ENCODE results near the gene TTL.
"Not testable (repeated sequence)": the region's sequence is repeated elsewhere in the genome, so short reads cannot be mapped to it uniquely, and the experiment has no call there.

The TTL gene

DNA sequence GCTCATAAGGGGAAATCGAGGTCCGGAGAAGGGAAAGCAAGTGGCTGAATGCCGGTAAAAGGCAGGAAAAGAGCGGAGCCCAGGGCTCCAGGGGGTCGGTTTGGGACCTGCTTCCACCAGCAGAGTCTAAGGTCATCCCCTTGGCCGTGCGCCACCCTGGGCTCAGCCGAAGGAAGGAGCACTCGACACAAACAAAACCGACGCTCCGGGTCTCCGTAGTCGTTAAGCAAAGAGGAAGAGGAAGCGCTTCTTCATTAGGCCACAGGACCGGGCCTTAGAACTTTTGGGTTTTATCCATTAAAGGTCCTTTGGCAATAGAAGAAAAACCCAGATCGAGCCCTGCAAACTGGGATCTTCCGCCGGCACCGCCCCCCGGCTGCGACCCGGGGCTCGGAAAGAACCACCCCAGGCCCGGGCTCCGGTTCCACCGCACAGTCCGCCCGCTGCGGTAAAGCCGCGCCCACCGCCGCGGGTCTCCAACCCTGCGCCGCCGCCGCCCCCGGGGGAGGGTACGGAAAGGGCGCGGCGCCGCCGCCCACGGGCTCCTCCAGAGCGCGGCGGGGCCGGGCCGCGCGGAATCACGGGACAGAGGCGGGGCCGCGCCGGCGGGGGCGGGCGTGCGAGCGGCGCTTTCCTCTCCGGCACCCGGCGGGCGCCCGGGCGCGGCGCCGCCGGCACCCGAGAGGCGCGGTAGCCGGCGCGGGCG lies at the start of gene TTL:
TSS of gene TTL (plus strand) at position 629 of the 706 bp plus-strand sequence. CDS start 189 bp downstream, outside the sequence.
- H3K4me3 ChIP-seq (ENCODE audit: low read depth, low read length): peak within 1 kb of the TSS; percentile 95
- peaks cover 33% of the 10 kb centered on the region for H3K36me3 ChIP-seq
- H3K27me3 ChIP-seq (ENCODE audit: insufficient read depth, low read depth, severe bottlenecking): no peaks in the 10 kb centered on the region
- H3K9me3 ChIP-seq (ENCODE audit: severe bottlenecking): no peaks in the 10 kb centered on the region
- TF ChIP-seq, protein P1, sequence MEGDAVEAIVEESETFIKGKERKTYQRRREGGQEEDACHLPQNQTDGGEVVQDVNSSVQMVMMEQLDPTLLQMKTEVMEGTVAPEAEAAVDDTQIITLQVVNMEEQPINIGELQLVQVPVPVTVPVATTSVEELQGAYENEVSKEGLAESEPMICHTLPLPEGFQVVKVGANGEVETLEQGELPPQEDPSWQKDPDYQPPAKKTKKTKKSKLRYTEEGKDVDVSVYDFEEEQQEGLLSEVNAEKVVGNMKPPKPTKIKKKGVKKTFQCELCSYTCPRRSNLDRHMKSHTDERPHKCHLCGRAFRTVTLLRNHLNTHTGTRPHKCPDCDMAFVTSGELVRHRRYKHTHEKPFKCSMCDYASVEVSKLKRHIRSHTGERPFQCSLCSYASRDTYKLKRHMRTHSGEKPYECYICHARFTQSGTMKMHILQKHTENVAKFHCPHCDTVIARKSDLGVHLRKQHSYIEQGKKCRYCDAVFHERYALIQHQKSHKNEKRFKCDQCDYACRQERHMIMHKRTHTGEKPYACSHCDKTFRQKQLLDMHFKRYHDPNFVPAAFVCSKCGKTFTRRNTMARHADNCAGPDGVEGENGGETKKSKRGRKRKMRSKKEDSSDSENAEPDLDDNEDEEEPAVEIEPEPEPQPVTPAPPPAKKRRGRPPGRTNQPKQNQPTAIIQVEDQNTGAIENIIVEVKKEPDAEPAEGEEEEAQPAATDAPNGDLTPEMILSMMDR (IDR thresholded peaks at IDR 0.05; ENCODE audit: low read depth, low read length): no peak
- peak; percentile 68 for DNase-seq
- H3K27ac ChIP-seq: peak within 1 kb of the TSS; percentile 86

DNA sequence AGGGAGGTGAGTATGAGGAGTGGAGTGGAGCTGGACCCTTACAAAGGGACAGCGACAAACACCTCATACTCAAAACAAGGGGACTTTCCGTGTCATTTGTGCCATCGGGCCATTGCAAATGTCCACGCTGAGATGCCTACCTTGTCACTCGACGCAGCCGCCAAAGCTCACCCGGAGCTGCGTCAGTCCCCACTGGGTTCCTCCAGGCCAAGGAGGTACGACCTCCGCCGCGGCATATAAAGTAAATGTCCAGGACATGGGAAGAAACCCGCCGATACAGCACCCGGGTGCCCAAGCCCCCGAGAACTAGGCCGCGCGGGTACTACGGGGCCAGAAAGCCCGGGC lies 49.6 kb upstream of the TTL start:
- not testable (repeated sequence) for H3K4me3 ChIP-seq (ENCODE audit: low read depth, low read length); H3K27me3 ChIP-seq (ENCODE audit: insufficient read depth, low read depth, severe bottlenecking); DNase-seq; H3K36me3 ChIP-seq; H3K9me3 ChIP-seq (ENCODE audit: severe bottlenecking); H3K27ac ChIP-seq

DNA sequence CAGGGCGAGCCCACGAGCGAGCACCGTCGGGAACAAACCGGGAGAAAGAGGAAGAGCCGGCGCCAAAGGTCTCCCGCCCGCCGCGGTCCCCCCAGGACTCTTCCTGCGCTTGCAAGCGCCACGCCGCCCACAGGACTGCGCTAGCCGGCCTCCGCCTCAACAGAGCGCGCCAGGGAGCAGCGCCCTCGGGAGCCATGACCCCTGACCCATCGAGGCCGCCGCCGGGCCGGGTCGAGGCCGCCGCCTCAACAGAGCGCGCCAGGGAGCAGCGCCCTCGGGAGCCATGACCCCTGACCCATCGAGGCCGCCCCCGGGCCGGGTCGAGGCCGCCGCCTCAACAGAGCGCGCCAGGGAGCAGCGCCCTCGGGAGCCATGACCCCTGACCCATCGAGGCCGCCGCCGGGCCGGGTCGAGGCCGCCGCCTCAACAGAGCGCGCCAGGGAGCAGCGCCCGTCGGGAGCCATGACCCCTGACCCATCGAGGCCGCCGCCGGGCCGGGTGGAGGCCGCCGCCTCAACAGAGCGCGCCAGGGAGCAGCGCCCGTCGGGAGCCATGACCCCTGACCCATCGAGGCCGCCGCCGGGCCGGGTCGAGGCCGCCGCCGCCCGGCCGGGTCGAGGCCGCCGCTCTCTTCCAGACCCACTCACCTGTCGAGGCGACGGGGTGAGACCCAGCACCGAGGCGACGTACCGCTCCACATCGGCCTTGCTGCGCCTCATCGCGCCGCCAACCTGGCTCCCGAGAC lies 49.0 kb upstream of the TTL start:
- H3K4me3 ChIP-seq (ENCODE audit: low read depth, low read length); DNase-seq; H3K9me3 ChIP-seq (ENCODE audit: severe bottlenecking); H3K36me3 ChIP-seq; H3K27me3 ChIP-seq (ENCODE audit: insufficient read depth, low read depth, severe bottlenecking); H3K27ac ChIP-seq: not testable (repeated sequence)

DNA sequence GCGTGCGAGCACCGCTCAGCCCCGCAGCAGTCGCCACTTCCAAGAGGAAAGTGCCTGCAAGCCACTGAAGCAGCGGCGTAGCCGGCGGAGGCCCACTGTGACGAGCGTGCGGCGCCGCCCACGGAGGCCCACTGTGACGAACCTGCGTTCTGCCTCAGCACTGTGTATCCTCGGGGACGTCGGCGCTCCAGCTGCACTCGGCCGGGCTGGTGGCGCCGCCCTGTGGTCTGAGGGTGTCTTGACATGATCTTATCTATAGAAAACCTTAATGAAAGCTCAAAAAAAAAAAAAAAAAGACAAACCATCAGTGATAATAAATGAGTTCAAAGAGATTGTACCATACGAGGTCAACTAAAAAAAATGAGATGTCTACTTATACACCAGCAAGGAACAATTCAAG lies 48.5 kb upstream of the TTL start, which contains the start of gene RGPD8:
TSS of gene RGPD8 (minus strand) at position 166 of the 400 bp plus-strand sequence. CDS start 192 bp downstream, outside the sequence.
- peak; percentile 83 for DNase-seq
- not testable (repeated sequence) for H3K36me3 ChIP-seq; H3K4me3 ChIP-seq (ENCODE audit: low read depth, low read length); H3K27me3 ChIP-seq (ENCODE audit: insufficient read depth, low read depth, severe bottlenecking); H3K27ac ChIP-seq; H3K9me3 ChIP-seq (ENCODE audit: severe bottlenecking)
- TF ChIP-seq, protein P1 (IDR thresholded peaks at IDR 0.05; ENCODE audit: low read depth, low read length): peak; percentile 46

DNA sequence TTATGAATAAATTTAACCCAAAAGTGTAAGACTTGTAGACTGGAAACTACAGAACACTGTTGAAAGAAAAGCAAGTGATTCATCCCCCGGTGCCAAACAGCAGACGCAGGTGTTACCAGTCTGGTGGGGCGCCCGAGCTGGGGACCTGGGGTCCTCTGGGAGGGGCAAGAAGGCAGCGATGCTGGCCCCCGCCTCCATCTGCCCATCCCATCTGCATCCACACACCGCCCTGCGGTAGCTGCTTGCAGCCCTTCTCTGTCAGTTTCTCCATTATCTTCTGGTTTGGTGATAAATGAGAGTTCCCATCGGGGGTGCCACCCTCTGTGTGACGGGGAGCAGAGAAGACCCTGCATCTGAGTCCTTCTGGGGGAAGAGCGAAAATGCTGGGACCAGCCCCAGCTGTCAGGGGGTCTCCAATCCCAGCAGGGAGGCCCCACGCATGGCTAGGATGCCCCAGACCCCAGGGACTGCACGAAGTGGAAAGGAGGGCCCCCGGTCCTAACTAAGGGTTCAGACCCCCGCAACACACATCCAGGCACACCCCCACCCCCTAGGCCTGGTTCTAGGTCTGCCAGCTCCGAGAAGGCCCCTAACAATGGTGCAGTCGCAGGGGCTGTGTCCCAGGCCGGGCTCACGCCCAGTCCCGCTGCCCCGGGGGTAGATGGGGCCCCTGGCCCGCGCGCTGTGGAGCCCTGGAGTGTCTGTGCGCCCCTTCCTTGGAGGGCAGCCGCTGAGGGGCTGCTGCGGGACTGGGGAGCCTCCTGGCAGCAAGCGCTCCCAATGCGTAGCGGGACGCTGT lies 47.8 kb upstream of the TTL start:
- TF ChIP-seq, protein P1 (IDR thresholded peaks at IDR 0.05; ENCODE audit: low read depth, low read length): no peak
- H3K4me3 ChIP-seq (ENCODE audit: low read depth, low read length): no peak overlapping the region
- peaks cover 10% of the 10 kb centered on the region for H3K27me3 ChIP-seq (ENCODE audit: insufficient read depth, low read depth, severe bottlenecking)
- no peaks in the 10 kb centered on the region for H3K36me3 ChIP-seq
- H3K9me3 ChIP-seq (ENCODE audit: severe bottlenecking): no peaks in the 10 kb centered on the region
- DNase-seq: no peak
- H3K27ac ChIP-seq: no peak overlapping the region

DNA sequence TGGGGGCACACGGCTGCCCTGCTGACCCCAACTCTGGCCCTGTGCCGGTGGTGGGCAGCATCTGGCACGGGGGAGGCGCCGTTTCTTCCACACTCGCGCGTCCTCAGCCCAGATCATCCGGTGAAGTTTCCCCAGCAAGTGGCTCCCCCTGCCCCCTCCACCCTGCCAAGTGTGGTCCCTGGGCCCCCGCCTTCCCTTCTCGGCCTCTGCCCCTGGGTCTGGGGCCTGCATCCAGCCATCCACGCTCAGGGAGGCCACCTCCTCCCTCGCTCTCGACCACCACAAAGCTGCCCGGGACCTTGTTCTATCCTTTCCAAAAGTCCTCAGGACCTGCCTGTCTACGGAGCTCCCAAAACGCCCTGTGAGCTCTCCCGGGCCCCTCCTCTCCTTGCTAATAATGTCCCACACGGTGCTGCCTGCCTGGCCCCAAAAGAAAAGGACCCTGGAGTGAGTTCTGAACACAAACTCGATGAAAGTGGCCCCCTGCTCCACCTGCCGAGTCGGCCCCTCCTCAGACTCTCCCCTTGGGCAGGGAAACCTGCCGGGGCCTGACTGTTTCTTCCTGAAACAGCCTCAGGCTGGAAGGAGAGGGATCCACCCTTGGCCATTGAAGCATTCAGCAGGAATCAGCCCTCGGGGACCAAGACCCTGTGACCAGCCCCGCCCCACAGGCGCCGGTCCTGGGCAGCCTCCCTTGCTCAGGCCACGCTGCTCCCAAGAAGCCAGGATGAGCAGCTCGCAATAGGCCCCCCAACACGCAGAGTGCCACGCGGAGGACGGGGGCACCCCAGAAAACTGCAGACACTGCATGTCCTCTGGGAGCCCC lies 46.9 kb upstream of the TTL start:
- not testable (repeated sequence) for DNase-seq; H3K27ac ChIP-seq; H3K36me3 ChIP-seq; H3K9me3 ChIP-seq (ENCODE audit: severe bottlenecking); H3K4me3 ChIP-seq (ENCODE audit: low read depth, low read length); H3K27me3 ChIP-seq (ENCODE audit: insufficient read depth, low read depth, severe bottlenecking)

DNA sequence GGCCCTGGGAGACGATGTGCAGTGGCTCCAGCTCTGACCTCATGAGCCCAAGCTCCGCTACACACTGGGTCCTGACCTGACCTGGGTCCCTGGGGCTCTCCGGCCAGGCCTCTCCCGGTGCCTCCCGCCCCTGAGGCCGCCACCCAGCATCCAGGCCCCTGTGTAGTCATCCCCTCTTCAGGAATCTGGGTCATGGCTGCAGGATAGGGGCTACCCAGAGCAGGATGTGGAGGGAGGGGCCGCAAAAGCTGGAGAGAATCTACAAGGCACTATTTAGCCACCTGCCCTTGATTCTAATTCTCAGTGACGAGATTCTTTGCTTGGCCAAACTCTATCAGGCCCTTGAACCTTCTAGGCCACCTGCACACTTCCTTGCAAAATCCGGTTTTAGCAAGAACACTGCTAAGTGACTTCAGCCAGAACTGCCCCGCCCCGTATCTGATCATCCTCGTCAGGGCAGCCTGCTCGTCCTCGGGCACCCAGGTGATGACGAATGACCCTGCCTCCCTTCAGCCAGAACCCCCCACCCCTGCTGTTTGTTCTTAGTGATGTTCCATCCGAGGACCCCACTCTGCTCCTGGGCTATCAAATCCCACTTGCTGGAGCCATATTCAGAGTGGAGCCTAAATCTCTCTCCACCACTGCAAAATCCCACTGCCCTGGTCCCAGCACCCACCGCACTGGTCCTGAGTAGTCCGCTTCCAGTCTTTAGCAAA lies 46.1 kb upstream of the TTL start:
- H3K27me3 ChIP-seq (ENCODE audit: insufficient read depth, low read depth, severe bottlenecking); H3K27ac ChIP-seq; DNase-seq; H3K36me3 ChIP-seq; H3K4me3 ChIP-seq (ENCODE audit: low read depth, low read length); H3K9me3 ChIP-seq (ENCODE audit: severe bottlenecking): not testable (repeated sequence)

DNA sequence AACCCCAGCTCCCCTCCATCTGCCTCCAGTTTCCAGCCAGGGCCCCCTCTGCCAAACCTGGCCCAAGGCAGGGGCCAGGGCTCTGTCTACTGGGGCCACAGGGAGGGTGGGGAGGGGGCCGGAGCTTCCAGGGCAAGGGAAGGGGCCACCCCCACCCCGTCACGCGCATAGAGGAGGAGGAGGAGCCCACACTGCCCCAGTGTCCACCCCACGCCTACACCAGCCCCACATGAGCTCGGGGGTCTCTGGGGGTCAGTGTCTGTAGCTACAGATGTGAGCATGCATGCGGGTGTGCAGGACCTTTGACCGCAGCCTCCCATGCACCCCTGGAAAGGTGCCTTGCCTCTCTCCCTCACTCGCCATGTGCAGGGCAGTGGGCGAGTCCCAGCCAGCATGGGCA lies 45.0 kb upstream of the TTL start:
- not testable (repeated sequence) for H3K4me3 ChIP-seq (ENCODE audit: low read depth, low read length); H3K36me3 ChIP-seq; H3K27me3 ChIP-seq (ENCODE audit: insufficient read depth, low read depth, severe bottlenecking); DNase-seq; H3K9me3 ChIP-seq (ENCODE audit: severe bottlenecking); H3K27ac ChIP-seq

DNA sequence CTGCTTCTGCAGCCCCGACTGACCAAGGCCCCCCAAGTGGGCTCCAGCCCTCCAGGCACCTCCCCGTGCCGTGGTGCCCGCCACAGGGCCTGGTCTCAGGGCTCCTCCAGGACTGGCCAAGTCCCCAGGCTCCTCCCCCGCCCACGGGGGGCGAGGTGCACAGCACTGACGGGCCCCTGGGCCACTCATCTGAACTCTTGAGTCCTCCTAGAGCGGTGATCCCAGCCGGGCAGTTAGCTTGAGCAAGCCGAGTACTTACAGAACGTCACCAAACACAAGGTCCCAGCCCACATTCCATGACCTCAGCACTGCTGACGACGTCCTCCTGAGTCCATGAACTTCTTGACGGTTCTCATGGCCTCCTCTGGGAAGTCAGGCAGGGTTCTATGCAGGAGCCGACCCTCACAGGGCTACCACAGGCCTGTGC lies 44.5 kb upstream of the TTL start:
- not testable (repeated sequence) for H3K4me3 ChIP-seq (ENCODE audit: low read depth, low read length); H3K27ac ChIP-seq; H3K9me3 ChIP-seq (ENCODE audit: severe bottlenecking); H3K36me3 ChIP-seq; H3K27me3 ChIP-seq (ENCODE audit: insufficient read depth, low read depth, severe bottlenecking); DNase-seq

Data from WERI-Rb-1 (cell line).